GM11168 (cell line): Measurements from ENCODE around the gene IL17RC.

ENCODE experiments used
- in situ Hi-C: fragments of 300-500 bp; cut with MboI; formaldehyde crosslinking; loops from one replicate; pipeline ENCODE4 v1.12.0; 2022; ENCODE audit warnings: low sequenced_read_pairs; ENCODE audit not compliant: unreplicated experiment

IL17RC gene

GRCh38 chr3:9942934-9943690, 26.2 kb downstream of the IL17RC start:
- in situ Hi-C loops = no loop called here

GRCh38 chr3:9944271-9944670, 27.4 kb downstream of the IL17RC start:
- in situ Hi-C loops = no loop called here

DNA sequence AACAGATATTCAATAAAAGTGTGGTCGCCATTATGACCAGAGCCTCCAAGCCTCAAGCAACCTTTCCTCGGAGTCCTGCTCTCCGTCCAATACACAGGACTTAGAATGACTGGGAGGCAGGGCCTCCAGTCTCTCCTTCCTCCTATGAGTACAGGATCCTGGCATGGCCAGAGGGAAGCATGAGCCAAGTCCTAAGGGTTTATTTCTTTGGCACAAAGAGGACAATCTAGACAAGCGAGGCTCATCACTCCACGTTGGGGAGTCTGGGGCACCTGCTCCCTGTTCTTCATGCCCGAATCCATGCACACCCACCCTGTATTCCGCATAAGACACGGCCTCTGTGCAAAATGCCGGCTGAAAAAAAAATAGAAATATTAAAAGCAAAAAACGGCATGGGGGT, 28.5 kb downstream of the IL17RC start:
- in situ Hi-C loops = no loop called here

- in situ Hi-C loops = no loop called here
Measured at GRCh38 chr3:9946112-9947024, 29.5 kb downstream of the IL17RC start.

DNA sequence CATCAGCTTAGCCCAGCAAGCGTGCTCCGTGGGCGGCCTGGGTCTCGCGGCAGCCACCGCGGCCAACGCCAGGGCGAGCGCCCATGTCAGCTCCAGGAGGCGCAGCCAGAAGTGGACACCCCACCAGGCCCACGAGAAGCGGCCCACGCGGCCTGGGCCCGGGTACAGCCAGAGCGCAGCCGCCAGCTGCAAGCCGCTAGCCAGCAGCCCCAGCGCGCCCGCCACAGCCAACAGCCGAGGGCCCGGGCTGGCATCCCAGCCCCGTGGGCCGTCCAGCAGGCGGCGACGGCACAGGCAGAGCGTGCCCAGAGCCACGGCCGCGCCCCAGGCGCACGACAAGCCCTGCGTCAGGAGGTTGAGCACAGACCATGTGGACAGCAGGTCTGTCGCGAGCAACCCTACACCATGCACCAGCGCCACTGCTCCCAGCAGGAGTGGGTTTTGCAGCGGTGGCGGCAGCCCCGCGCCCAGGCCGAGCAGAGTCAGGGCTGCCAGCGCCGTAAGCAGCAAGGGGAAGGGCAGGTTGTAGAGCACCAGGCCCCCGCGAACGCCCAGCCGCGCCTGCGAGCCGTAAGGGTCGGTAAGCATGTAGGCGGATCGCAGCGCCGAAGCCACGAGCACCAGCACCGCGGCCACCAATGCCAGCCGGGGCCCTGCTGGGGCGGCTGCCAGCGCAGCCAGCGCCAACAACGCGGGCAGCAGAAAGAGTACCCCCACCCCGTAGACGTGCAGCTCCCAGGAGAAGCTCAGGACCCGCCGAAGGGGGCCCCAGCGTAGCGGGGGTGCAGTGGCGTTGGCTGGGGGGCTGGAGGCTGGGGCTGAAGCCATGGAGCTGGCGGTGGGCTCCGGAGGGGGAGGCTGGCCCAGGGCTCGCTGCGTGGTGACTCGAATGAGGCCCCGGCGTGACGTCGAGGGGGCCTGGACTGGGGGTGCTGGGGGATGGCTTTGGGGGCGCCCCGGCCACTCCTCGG, 30.4 kb downstream of the IL17RC start:
- in situ Hi-C loops = no loop called here

GRCh38 chr3:9948586-9948985, 31.7 kb downstream of the IL17RC start:
- in situ Hi-C loops = no loop called here

- in situ Hi-C loops = no loop called here
Measured at GRCh38 chr3:9949115-9949514, 32.2 kb downstream of the IL17RC start.

- in situ Hi-C loops = no loop called here
Measured at GRCh38 chr3:9949626-9950025, 32.7 kb downstream of the IL17RC start.

GRCh38 chr3:9951126-9951525, 34.2 kb downstream of the IL17RC start:
- in situ Hi-C loops = no loop called here

GRCh38 chr3:9951598-9951961, 34.7 kb downstream of the IL17RC start:
- in situ Hi-C loops = no loop called here

- in situ Hi-C loops = no loop called here
Measured at GRCh38 chr3:9951962-9952805, 35.3 kb downstream of the IL17RC start, which contains the start of gene PRRT3. TSS of gene PRRT3 (minus strand) at chr3:9952408. CDS start at chr3:9950115, 2,293 bp downstream.

- in situ Hi-C loops = no loop called here
Measured at GRCh38 chr3:9955067-9955502, 38.2 kb downstream of the IL17RC start.

DNA sequence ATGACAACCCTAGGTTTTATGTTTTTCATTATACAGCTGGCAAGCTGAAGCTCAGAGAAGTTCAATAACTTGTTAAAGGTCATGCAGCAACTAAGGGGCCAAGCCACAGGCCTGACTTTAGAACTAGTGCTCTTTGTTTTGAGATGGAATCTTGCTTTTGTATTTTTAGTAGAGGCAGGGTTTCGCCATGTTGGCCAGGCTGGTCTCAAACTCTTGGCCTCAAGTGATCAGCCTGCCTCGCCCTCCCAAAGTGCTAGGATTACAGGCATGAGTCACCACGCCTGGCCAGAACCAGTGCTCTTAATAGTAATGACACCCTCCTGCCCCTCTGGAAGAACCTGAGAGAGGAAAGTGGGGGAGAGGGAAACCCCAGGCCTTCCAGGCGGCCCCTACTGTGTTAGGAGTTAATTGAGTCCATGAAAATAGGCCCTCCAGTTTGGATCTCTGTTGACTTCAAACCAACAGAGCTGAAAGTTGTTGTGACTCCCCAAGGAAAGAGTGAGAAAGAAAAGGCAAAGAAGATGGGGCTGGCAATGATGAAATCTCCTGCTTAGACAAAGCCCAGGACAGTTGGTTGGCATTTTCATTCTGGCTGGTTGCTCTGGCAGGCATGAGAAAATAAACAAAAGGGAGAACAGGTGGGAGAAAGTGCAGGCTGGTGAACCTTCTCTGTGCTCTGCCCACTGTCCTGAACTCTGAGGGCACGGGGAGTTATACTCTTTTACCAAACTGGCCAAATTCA, 38.9 kb downstream of the IL17RC start:
- in situ Hi-C loops = no loop called here

DNA sequence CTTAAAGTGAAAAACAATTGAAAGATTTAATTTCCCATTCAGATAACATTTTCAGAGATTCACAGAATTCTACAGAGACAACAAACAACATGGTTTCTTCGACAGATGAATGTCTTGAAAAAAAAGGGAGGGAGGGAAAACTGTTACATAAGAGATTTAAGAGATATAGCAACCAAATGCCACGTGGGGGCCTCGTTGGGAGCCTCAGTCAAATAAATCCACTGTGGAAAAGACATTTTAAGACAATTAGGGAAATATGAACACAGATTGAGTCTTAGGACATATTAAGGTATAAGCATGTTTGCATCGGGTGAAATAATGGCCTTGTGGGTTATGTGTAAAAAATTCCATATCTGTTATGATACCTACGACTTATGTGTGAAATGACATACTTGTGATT, 40.3 kb downstream of the IL17RC start:
- in situ Hi-C loops = no loop called here

- in situ Hi-C loops = no loop called here
Measured at GRCh38 chr3:9965200-9965875, 48.4 kb downstream of the IL17RC start.

GRCh38 chr3:9966841-9967240, 49.9 kb downstream of the IL17RC start:
- in situ Hi-C loops = no loop called here

- in situ Hi-C loops = no loop called here
Measured at GRCh38 chr3:9969632-9970019, 52.7 kb downstream of the IL17RC start.

DNA sequence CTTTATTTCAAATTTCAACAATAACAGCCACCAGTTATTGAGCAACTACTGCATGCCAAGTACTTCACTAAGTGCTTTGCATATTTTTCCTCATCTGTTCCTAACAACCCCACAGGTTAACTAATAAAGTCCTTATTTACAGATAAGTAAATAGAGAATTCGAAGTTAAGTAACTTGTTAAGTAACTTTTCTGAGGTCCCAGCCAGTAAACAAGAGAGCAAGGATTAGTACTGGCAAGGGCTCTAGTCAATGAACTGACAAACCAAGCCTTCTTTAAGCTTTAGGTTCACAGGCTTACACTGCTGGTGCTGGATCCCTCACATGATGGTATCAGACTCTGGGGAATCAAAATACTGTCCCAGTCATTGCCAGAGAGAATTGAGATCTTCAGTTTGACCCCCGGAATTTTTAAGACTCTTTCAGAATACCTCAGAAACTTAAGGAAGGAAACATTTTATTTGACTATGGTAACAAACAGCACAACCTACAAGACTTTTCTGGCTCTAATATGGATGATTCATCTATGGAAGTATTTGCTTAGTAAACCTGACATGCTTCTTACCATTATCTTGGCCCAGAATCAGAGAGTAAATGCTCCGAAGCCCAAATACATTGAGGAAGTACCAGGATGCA, 53.2 kb downstream of the IL17RC start:
- in situ Hi-C loops = no loop called here
